ENCODE results near the gene CPNE4.

The CPNE4 gene

GRCh38 chr3:131568460-131568859 lies 466.4 kb downstream of the CPNE4 start:
- DNase-seq = no peak

- DNase-seq = no peak
Measured at GRCh38 chr3:131564812-131565211, 470.0 kb downstream of the CPNE4 start.

GRCh38 chr3:131561511-131561910 lies 473.3 kb downstream of the CPNE4 start:
- no peak for DNase-seq

GRCh38 chr3:131560795-131561194 lies 474.0 kb downstream of the CPNE4 start:
- DNase-seq = no peak

GRCh38 chr3:131555456-131555855 lies 479.4 kb downstream of the CPNE4 start:
- no peak for DNase-seq

GRCh38 chr3:131553495-131554247 lies 481.1 kb downstream of the CPNE4 start:
- DNase-seq = no peak

GRCh38 chr3:131551761-131552160 lies 483.1 kb downstream of the CPNE4 start:
- DNase-seq = no peak

- DNase-seq = no peak
Measured at GRCh38 chr3:131550562-131551465, 484.0 kb downstream of the CPNE4 start.

- no peak for DNase-seq
Measured at GRCh38 chr3:131549340-131549739, 485.5 kb downstream of the CPNE4 start.

- no peak for DNase-seq
Measured at GRCh38 chr3:131547585-131547984, 487.2 kb downstream of the CPNE4 start.

GRCh38 chr3:131546441-131546840 lies 488.4 kb downstream of the CPNE4 start:
- DNase-seq = no peak

GRCh38 chr3:131544557-131544956 lies 490.3 kb downstream of the CPNE4 start:
- DNase-seq = no peak

- DNase-seq = no peak
Measured at GRCh38 chr3:131543714-131544113, 491.1 kb downstream of the CPNE4 start.

GRCh38 chr3:131541288-131541687 lies 493.5 kb downstream of the CPNE4 start:
- no peak for DNase-seq

- no peak for DNase-seq
Measured at GRCh38 chr3:131540821-131541220, 494.0 kb downstream of the CPNE4 start.

GRCh38 chr3:131540143-131540542 lies 494.7 kb downstream of the CPNE4 start:
- DNase-seq = no peak

- no peak for DNase-seq
Measured at GRCh38 chr3:131538968-131539367, 495.8 kb downstream of the CPNE4 start.

- DNase-seq = no peak
Measured at GRCh38 chr3:131537531-131537930, 497.3 kb downstream of the CPNE4 start.

GRCh38 chr3:131535596-131535995 lies 499.2 kb downstream of the CPNE4 start:
- DNase-seq = no peak

- no peak for DNase-seq
Measured at GRCh38 chr3:131535131-131535530, 499.7 kb downstream of the CPNE4 start.

- DNase-seq = no peak
Measured at GRCh38 chr3:131532645-131533044, 502.2 kb downstream of the CPNE4 start.

GRCh38 chr3:131530843-131531242 lies 504.0 kb downstream of the CPNE4 start:
- no peak for DNase-seq

- DNase-seq = no peak
Measured at GRCh38 chr3:131530388-131530787, 504.4 kb downstream of the CPNE4 start.

GRCh38 chr3:131526801-131527347 lies 507.9 kb downstream of the CPNE4 start:
- no peak for DNase-seq

Data from CD4-positive, alpha-beta T cell treated with Interferon gamma for 1 hour (primary cell).